Smooth muscle cell (in vitro differentiated cells): ENCODE measurements around the gene ELMO1. TPM values are rescaled to one million over a fixed set of nuclear protein-coding genes. Genes with fewer than 3 reads are reported as not detected.

Experiments
- DNase-seq: peaks from one replicate; lab custom pipeline; 2025; ENCODE audit not compliant: unreplicated experiment; lab: John Stamatoyannopoulos, UW
- H2AFZ ChIP-seq: fragments of 200-600 bp; sonication (generic); 2 replicates; pipeline ENCODE4 v1.6.0; 2016; ENCODE audit warnings: antibody characterized with exemption, low read depth, mild to moderate bottlenecking
- H3F3A ChIP-seq: fragments of 200-600 bp; sonication (generic); 2 replicates; pipeline ENCODE4 v1.6.0; 2017; ENCODE audit warnings: antibody characterized with exemption, low read depth
- H3K27ac ChIP-seq: fragments of 200-600 bp; sonication (generic); 2 replicates; pipeline ENCODE4 v1.5.1; 2016; ENCODE audit warnings: low read depth, mild to moderate bottlenecking
- H3K27me3 ChIP-seq: fragments of 200-600 bp; sonication (generic); 2 replicates; pipeline ENCODE4 v1.6.1; 2016; ENCODE audit warnings: low read depth, mild to moderate bottlenecking
- H3K36me3 ChIP-seq: fragments of 200-600 bp; sonication (generic); 2 replicates; pipeline ENCODE4 v1.5.1; 2016; ENCODE audit warnings: low read depth
- H3K4me1 ChIP-seq: fragments of 200-600 bp; sonication (generic); 2 replicates; pipeline ENCODE4 v1.5.1; 2016; ENCODE audit warnings: low read depth
- H3K4me2 ChIP-seq: fragments of 200-600 bp; sonication (generic); 2 replicates; pipeline ENCODE4 v1.6.0; 2016; ENCODE audit warnings: mild to moderate bottlenecking
- H3K4me3 ChIP-seq: fragments of 200-600 bp; sonication (generic); 2 replicates; pipeline ENCODE4 v1.5.1; 2016; ENCODE audit warnings: mild to moderate bottlenecking
- H3K79me2 ChIP-seq: fragments of 200-600 bp; sonication (generic); 2 replicates; pipeline ENCODE4 v1.6.0; 2016; ENCODE audit warnings: low read depth, mild to moderate bottlenecking
- H3K9ac ChIP-seq: fragments of 200-600 bp; sonication (generic); 2 replicates; pipeline ENCODE4 v1.6.0; 2016; ENCODE audit warnings: low read depth
- H3K9me3 ChIP-seq: fragments of 200-600 bp; sonication (generic); replicated peaks from 2 replicates; pipeline ENCODE4 v1.5.1; 2016; ENCODE audit warnings: low read depth
- H4K20me1 ChIP-seq: fragments of 200-600 bp; sonication (generic); 2 replicates; pipeline ENCODE4 v1.6.0; 2016; ENCODE audit warnings: low read depth
- CTCF ChIP-seq: fragments of 200-600 bp; sonication (generic); IDR thresholded peaks from 2 replicates; pipeline ENCODE4 v1.5.1; 2017; ENCODE audit warnings: borderline replicate concordance, mild to moderate bottlenecking, antibody characterized with exemption; ENCODE audit not compliant: insufficient read depth, poor library complexity, severe bottlenecking
- WGBS: methylation state at CpG from one replicate; pipeline ENCODE4 v1.1.7; 2016; ENCODE audit warnings: low lambda C conversion rate; 5-methylcytosine and 5-hydroxymethylcytosine counted together
- polyA plus RNA-seq: library from polyadenylated mRNA; unstranded; fragments of >200 nt; fragmentation: Nextera tagmentation; extraction: Ambion mirVana; gene quantifications from 2 replicates; pipeline ENCODE4 v1.2.1, GENCODE V29; 2016
- total RNA-seq: library from RNA; depleted of rRNA; stranded (reverse); fragments of >200 nt; gene quantifications from 2 replicates; pipeline ENCODE4 v1.2.3, GENCODE V29; 2014

Gene ELMO1
- total and polyA plus RNA-seq, 2 experiments from 2014 or later, result 8.2 to 36.0 TPM

- TF ChIP-seq CTCF, result no peak
- H4K20me1 ChIP-seq, result no peaks in the 10 kb centered on the region
- WGBS, result 76% methylated on average over 9 of the region's 9 CpGs
- H3K27me3 ChIP-seq, result no peaks in the 10 kb centered on the region
- no peak overlapping the region for H3K27ac ChIP-seq
- no peak overlapping the region for H3K4me3 ChIP-seq
- no peak overlapping the region for H3K9ac ChIP-seq
- no peak for DNase-seq
- no peaks in the 10 kb centered on the region for H3K36me3 ChIP-seq
- H3F3A ChIP-seq, result no peaks in the 10 kb centered on the region
- H3K4me1 ChIP-seq, result peaks cover 12% of the 10 kb centered on the region
- no peak overlapping the region for H3K4me2 ChIP-seq
- no peaks in the 10 kb centered on the region for H3K79me2 ChIP-seq
- no peak overlapping the region for H2AFZ ChIP-seq
- H3K9me3 ChIP-seq, result no peaks in the 10 kb centered on the region
Measured at GRCh38 chr7:37344886-37345579, 103.6 kb downstream of the ELMO1 start.

GRCh38 chr7:37342688-37343471 lies 105.8 kb downstream of the ELMO1 start:
- Histone ChIP-seq H2AFZ (no peak overlapping the region), H3K4me2 (no peak overlapping the region)
- no peak for TF ChIP-seq CTCF

GRCh38 chr7:37342176-37342687 lies 106.4 kb downstream of the ELMO1 start:
- H3F3A ChIP-seq, result no peaks in the 10 kb centered on the region
- DNase-seq, result no peak
- no peak overlapping the region for H3K4me2 ChIP-seq
- no peaks in the 10 kb centered on the region for H3K79me2 ChIP-seq
- no peaks in the 10 kb centered on the region for H3K36me3 ChIP-seq
- H3K9me3 ChIP-seq, result no peaks in the 10 kb centered on the region
- TF ChIP-seq CTCF, result no peak
- peaks cover 12% of the 10 kb centered on the region for H3K4me1 ChIP-seq
- no peaks in the 10 kb centered on the region for H4K20me1 ChIP-seq
- no peak overlapping the region for H2AFZ ChIP-seq
- no peak overlapping the region for H3K9ac ChIP-seq
- H3K4me3 ChIP-seq, result no peak overlapping the region
- H3K27ac ChIP-seq, result no peak overlapping the region
- H3K27me3 ChIP-seq, result no peaks in the 10 kb centered on the region
- WGBS, result 98% methylated on average over 8 of the region's 8 CpGs

More at GRCh38 chr7:37342688-37343471, 105.8 kb downstream of the ELMO1 start:
- no peaks in the 10 kb centered on the region for H3K36me3 ChIP-seq
- WGBS, result 86% methylated on average over 16 of the region's 16 CpGs
- no peaks in the 10 kb centered on the region for H3K79me2 ChIP-seq
- no peak for DNase-seq
- no peak overlapping the region for H3K27ac ChIP-seq
- peaks cover 12% of the 10 kb centered on the region for H3K4me1 ChIP-seq
- no peak overlapping the region for H3K9ac ChIP-seq
- H3K9me3 ChIP-seq, result no peaks in the 10 kb centered on the region
- no peaks in the 10 kb centered on the region for H3F3A ChIP-seq
- H3K4me3 ChIP-seq, result no peak overlapping the region
- H4K20me1 ChIP-seq, result no peaks in the 10 kb centered on the region
- H3K27me3 ChIP-seq, result no peaks in the 10 kb centered on the region
